HepG2 (cell line): Measurements from ENCODE around the gene LILRB3. TPM values are rescaled to one million over a fixed set of nuclear protein-coding genes. Genes with fewer than 3 reads are reported as not detected.

Experiments used
- ARID3A ChIP-seq: IDR thresholded peaks from 2 replicates; pipeline ENCODE4 v1.6.1; 2012; ENCODE audit warnings: low read depth, low read length, improper control_type of control experiment
- DMAP1 ChIP-seq: IDR thresholded peaks from 2 replicates; pipeline ENCODE4 v1.6.1; 2016
- DPF2 ChIP-seq: sonication (generic); formaldehyde crosslinking; IDR thresholded peaks from 2 replicates; pipeline ENCODE4 v1.4.0; 2020; ENCODE audit warnings: mild to moderate bottlenecking, low read depth, missing genetic modification reagents, borderline replicate concordance
- ELF4 ChIP-seq: sonication (generic); formaldehyde crosslinking; IDR thresholded peaks from 2 replicates; pipeline ENCODE4 v1.5.0; 2020; ENCODE audit warnings: missing genetic modification reagents, mild to moderate bottlenecking, moderate library complexity, borderline replicate concordance
- FIP1L1 ChIP-seq: fragments of 200-400 bp; formaldehyde crosslinking; IDR thresholded peaks from 2 replicates; pipeline ENCODE4 v1.6.1; 2018; ENCODE audit warnings: low read depth, mild to moderate bottlenecking, low read length, moderate library complexity, borderline replicate concordance; ENCODE audit not compliant: insufficient read depth
- KDM3A ChIP-seq: IDR thresholded peaks from 2 replicates; pipeline ENCODE4 v1.6.1; 2018; ENCODE audit warnings: low read depth, missing compliant biosample characterization
- MAFK ChIP-seq, 2 experiments: IDR thresholded peaks in 1 of 2; conservative IDR thresholded peaks in 1 of 2; 2 replicates each; pipeline ENCODE4 v1.6.1; 2011; ENCODE audit warnings: improper control_type of control experiment in 2 of 2, low read length in 2 of 2
- MXD1 ChIP-seq: sonication (generic); formaldehyde crosslinking; IDR thresholded peaks from 2 replicates; pipeline ENCODE4 v1.4.0; 2020; ENCODE audit warnings: mild to moderate bottlenecking, missing genetic modification reagents
- NCOR1 ChIP-seq: fragments of 200-600 bp; sonication (generic); IDR thresholded peaks from 2 replicates; pipeline ENCODE4 v1.7.0; 2017; ENCODE audit warnings: antibody characterized with exemption, low read length, borderline replicate concordance
- TEF ChIP-seq: sonication (generic); formaldehyde crosslinking; IDR thresholded peaks from 2 replicates; pipeline ENCODE4 v1.5.0; 2020; ENCODE audit warnings: missing genetic modification reagents
- TSC22D2 ChIP-seq: sonication (generic); formaldehyde crosslinking; IDR thresholded peaks from 2 replicates; pipeline ENCODE4 v1.5.1; 2020; ENCODE audit warnings: missing genetic modification reagents, mild to moderate bottlenecking, borderline replicate concordance
- ZBTB39 ChIP-seq: sonication (generic); formaldehyde crosslinking; IDR thresholded peaks from 2 replicates; pipeline ENCODE4 v1.5.0; 2020; ENCODE audit warnings: missing genetic modification reagents
- ZHX1 ChIP-seq: sonication (generic); formaldehyde crosslinking; IDR thresholded peaks from 2 replicates; pipeline ENCODE4 v1.8.1; 2022; ENCODE audit warnings: low read depth, mild to moderate bottlenecking, missing genetic modification reagents
- ZKSCAN5 ChIP-seq: sonication (generic); formaldehyde crosslinking; IDR thresholded peaks from 2 replicates; pipeline ENCODE4 v1.5.1; 2020; ENCODE audit warnings: mild to moderate bottlenecking, missing genetic modification reagents
- ZNF24 ChIP-seq: fragments of 450-650 bp; IDR thresholded peaks from 2 replicates; pipeline ENCODE4 v1.6.1; 2017; ENCODE audit warnings: antibody characterized with exemption, mild to moderate bottlenecking
- ZNF367 ChIP-seq: sonication (generic); formaldehyde crosslinking; IDR thresholded peaks from 2 replicates; pipeline ENCODE4 v1.4.0; 2020; ENCODE audit warnings: missing genetic modification reagents, borderline replicate concordance
- ZNF724P ChIP-seq: sonication (generic); formaldehyde crosslinking; IDR thresholded peaks from 2 replicates; pipeline ENCODE4 v1.8.0; 2022; ENCODE audit warnings: missing genetic modification reagents, borderline replicate concordance
- ZNF816 ChIP-seq: sonication (generic); formaldehyde crosslinking; IDR thresholded peaks from 2 replicates; pipeline ENCODE4 v1.8.0; 2022; ENCODE audit warnings: missing genetic modification reagents, mild to moderate bottlenecking, borderline replicate concordance
- polyA plus RNA-seq, 8 experiments: library from polyadenylated mRNA; depleted of rRNA in 3 of 8; stranded (reverse) in 7 of 8; unstranded in 1 of 8; fragments of >200 nt; fragmentation: Illumina TruSeq in 4 of 8; extraction: Trizol in 4 of 8; gene quantifications; 2 replicates each; pipeline versions ENCODE4 v1.2.1 to v1.2.3, GENCODE V29; 2011 to 2016; ENCODE audit warnings: low read depth in 4 of 8, missing spikeins in 1 of 8, mixed read lengths in 1 of 8; ENCODE audit not compliant: insufficient read depth in 1 of 8
- total RNA-seq, 5 experiments: library from RNA; depleted of rRNA; stranded (reverse); fragments of >200 nt; fragmentation: Illumina TruSeq; extraction: Trizol; gene quantifications; 2 replicates each; pipeline ENCODE4 v1.2.3, GENCODE V29; 2016; ENCODE audit warnings: low read depth in 1 of 5

LILRB3 gene
- total and polyA plus RNA-seq, 2 of the 13 experiments (the other 11 are each of a cell fraction or from before 2014, with no cell fraction given) = 0.22 TPM; not detected in 1

- TF ChIP-seq DPF2 (CRISPR knock-in tag) (peak; percentile 77; the same call in 1 of the 2 replicates), TEF (CRISPR knock-in tag) (no peak), MXD1 (no peak), ZNF816 (CRISPR knock-in tag) (no peak; the same call in 1 of the 2 replicates), KDM3A (CRISPR knock-in tag) (0 out of 2 replicates have a peak, but pooled peaks have one; percentile 28), MAFK (conservative IDR thresholded peaks at IDR 0.05 in 1 of 2, IDR thresholded peaks at IDR 0.05 in 1 of 2; ENCODE audit: low read length in 2 of 2) (no peak), FIP1L1 (no peak), ARID3A (peak; percentile 73), ZHX1 (CRISPR knock-in tag) (no peak), ELF4 (CRISPR knock-in tag) (no peak), ZKSCAN5 (CRISPR knock-in tag) (0 out of 2 replicates have a peak, but pooled peaks have one; percentile 51), ZNF24 (no peak), NCOR1 (no peak), ZNF367 (CRISPR knock-in tag) (no peak), DMAP1 (CRISPR knock-in tag) (no peak; the same call in 1 of the 2 replicates), ZBTB39 (no peak), TSC22D2 (CRISPR knock-in tag) (0 out of 2 replicates have a peak, but pooled peaks have one; percentile 26), ZNF724P (CRISPR knock-in tag) (0 out of 2 replicates have a peak, but pooled peaks have one; percentile 34)
Observed at GRCh38 chr19:54209811-54210494, 12.9 kb downstream of the LILRB3 start (continued).
